ENCODE data around the gene NFATC2.

The NFATC2 gene

DNA sequence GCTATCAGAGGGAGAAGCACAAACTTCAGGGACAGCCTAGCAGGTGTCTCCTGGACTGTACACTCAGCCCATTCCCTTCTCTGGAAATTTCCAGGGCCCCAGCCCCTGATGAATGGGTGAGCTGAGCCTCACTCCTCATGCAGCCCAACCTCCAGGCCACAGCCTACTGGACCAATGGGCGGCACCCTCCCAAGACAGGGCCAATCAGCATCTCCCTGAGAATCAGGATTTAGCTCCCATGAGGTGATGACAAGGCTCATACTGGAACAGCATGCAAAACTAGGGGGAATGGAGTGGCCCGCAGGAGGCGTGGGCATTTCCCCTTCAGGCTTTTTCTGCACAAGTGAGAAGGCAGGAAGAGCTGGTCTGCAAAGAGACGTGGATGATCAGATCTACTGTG is 29.0 kb downstream of the NFATC2 start:
- no peak for DNase-seq

DNA sequence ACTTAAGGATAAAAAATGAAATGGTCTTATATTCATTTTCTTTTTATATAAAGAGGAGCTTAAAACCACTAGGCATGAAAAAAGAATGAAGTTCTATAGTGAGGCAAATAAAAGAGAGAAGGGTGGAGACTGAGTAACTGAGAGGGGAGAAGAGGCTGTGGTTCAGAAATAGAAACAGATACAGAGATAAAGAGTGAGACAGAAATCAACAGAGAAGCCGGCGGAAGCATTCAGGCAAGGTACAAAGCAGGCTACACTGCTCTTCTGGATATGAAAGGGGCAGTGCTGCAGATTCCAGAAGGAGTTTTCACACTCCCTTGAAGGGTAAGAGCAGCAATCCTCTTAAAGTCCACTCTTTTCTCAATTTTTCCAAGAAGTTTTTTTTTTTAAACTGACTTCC is 29.9 kb downstream of the NFATC2 start:
- DNase-seq = peak; percentile 49

DNA sequence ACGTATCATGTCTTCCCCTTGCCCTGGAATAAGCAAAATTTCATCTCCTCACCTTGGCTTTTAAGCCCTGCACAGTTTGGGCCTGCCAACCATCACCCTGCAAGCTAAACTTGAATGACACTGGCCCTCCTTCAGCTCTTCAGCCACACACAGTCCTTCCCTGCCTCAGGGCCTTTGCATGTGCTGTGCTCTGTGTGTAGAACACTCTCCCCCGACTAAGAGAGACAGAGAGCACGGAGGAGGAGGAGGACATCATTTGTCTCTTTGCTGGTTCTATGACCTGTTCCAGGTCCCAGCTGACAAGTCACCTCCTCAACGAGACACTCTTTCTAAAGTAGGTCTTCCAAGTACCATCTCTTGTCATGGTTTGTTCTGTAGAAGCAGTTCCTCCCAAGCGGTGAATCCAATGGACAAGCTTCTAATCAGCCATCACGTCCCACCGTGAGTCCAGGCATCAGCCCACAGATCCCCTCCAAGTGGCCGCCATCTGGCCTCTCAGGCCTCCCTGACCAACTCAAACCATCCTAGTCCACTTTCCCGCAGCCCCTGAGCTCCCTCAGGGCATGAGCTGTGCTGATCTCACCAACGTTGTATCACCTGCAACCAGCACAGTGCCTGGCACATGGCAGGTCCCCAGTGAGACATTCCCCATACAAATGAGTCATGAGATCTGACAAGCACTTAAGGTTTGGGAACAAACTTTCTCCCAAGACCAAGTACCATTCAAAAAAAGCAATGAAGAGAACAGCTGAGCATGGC is 30.5 kb downstream of the NFATC2 start:
- no peak for DNase-seq

DNA sequence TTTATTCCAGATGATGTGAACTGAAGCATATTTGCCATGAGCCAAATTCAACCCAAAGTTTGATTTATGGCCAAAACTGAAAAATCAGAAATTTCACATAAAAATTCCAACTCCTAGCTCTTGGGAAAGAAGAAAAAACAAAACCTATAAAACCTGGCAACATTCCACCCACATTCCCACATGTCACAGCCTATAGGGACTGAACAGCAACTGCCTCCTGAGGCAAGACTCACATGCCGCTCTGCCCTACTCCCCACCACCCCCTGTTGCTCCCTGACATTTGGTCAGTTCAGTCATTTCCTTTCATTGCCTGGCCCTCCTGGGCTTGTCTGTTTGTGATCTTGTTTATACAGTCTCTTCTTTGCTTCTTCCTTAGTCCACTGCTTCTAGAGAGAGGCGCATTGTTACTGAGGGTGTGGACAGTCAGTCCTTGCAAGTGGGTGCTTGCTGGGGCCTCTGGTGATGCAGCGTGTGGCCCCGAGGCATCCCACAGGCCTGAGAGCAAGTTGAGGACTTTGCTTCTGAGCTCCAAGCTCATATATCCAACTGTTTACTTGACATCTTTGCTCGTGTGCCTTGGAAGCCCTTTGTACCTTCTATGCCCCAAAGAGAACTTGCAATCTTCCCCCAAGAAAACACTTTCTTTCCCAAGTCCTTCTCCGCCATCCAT is 31.4 kb downstream of the NFATC2 start:
- no peak for DNase-seq

DNA sequence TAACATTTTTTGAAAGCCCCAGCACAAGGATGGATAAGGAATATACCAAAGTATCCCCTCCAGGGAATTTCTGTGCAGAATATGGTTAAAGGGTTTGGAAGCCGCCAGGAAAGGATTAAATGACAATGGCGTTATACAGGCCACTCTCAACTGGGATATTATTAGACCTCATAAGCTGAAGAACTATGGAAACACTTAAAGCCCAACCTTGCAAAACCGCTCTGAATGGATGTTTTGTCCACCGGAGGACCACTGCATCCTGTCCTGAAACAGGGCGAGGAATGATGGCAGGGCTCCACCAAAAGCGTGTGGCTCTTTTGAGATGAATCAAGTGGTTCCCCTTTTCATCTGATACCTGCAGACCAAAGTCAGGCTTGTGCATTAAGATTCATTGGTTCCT is 32.4 kb downstream of the NFATC2 start:
- no peak for DNase-seq

DNA sequence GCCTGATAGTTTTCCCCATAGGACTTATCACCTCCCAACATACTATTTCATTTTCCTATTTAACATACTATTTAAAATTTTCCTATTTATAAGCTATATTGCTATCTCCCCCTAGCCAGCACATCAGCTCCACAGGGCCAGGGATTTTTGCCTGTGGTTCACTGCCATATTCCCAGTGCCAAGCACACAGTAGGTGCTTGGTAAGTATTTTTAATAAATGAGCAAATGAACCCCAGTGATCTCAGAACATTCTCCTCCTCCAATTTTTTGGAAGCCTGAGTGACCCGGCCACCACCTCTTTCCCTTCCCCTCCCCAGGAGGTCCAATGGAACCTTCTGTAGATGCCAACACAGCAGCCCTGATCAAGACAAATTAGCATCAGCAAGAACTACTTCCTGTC is 33.3 kb downstream of the NFATC2 start:
- DNase-seq = no peak

DNA sequence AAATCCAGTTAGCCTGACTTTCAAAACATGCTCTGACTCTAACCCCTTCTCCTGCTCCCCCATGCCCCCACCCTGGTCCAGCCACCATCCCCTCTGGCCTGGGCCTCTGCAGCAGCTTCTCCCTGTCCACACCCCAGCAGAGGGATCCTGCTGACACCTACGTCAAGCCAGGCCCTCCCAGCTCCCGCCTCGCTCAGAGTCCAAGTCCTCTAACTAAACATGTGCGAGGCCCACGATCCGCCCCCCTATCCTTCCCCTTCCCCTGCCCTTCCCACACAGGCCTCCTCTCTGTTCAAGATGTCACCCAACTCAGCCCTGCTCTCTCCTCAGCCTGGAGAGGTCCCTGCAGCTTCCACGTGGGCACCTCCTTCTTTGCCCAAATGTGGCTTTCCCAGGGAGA is 33.7 kb downstream of the NFATC2 start:
- DNase-seq = no peak

DNA sequence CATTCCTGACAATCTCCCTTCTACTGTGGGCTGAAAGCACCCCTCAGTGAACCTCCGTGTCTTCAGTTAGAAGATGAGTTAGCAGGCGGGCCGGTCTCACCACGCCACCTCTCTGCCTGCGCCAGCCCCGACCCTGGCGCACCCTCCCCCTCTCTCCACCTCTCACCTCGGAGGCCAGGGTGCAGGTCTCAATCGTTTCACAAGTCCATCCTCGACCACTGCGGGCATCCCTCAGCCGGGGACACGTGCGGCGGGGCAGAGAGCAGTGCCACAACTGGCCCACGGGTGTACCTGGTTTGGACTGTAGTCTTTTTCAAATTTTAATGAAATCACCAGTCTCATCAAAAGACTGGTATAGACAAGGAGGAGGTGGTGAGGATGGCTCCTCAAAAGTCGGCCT is 34.4 kb downstream of the NFATC2 start:
- DNase-seq = no peak

DNA sequence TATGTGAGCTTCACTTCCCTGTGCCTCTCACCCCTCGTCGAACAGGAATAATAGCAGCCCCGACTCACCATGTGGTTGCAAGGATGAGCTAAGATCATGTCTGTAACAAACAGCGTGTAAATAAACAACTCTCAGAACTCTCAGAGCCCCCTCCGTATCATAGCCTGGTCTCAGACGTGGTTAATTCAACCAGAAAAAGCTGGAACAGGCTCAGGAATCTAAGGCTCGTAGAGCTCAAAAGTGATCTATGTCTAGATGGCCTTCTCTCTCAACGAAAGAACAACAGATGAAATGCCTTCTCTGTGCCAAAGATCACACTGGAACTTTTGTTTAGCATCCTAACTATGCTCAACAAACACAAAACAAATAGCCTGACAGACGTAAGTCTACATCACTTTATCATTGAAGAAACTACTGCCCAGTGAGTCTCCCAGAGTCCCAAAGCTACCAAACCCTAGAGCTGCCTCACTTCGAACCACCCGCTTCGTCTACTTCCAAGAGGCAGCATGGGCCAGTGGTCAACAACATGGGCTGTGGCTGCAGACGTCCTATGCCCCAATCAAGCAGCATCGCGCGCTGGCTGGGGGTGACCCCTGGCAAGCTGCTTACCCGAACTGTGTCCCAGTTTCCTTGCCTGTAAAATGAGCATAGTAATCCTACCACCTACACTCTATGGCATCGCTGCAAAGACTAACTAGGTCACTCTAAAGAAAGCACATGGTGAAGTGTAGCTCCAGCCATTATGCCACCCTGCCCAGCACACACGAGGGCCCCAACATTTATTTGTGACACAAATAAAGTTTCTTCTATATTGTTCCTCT is 35.1 kb downstream of the NFATC2 start:
- no peak for DNase-seq

DNA sequence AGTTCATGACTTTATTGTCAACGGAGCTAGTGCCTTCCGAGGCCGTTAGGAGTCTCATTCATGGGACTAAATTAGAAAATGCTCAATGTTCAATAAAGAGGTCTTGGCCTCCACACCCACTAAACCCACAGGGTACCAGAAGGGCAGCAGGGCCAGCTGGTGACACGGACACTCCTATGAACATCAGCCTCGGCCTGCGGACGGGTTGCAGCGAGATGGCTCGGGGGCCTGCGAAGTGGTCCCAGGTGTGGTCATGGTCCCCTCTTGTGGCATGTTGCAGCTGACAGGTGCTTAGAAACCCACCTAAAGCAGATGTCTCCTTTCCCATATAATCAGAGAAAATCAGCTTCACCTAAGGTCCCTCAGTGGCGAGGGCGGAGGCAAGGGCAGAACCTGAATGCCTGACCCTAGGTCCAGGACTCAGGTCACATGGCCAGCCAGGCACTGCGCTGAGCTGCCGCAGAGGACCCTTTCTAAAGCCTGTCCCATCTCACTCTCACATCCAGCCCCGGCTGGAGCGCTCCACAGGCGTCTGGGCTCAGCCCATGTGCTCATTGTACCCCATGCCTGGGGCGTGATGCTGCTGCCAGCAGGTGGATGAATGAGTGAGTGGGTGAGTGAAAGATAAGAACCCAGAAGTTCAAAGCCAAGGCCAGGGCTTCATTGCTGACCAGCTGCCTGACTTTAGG is 35.8 kb downstream of the NFATC2 start:
- DNase-seq = no peak

DNA sequence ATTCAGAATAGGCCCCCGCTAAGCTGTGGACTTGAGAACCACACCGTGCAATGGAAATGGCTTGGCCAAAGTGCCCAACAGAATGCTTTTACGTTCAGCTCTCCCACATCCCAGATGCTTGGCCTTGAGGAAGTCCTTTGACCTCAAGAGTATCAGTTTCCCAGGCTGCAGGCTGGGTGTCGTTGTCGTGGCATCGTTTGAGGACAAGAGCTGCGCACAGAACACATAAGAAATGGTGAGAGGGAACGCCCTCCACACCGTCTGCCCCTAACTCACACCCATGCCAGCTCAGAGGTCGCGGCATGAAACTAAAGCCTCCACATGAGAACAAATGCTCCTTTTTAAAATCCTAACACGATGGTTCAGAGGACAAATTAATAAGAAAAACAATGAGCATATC is 37.0 kb downstream of the NFATC2 start:
- DNase-seq = no peak

DNA sequence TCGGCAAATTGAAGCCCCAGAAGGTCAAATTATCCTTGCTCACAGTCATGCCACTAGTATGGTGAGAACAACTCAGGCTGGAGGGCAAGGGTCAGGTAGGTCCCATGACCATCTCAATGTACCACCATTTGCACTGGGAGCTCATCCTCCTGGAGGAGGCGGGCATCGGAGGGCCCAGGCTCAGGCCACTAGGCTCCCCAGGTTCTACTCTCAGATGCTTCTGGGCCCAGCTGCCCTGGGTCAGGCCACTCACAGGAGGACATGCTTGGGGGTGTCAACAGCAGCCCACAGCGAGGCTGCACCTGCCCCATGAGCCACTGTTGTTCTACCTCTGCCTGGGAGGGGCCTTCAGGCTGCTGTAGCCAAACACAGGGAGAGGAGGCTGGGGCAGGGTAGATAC is 39.1 kb downstream of the NFATC2 start:
- DNase-seq = no peak

DNA sequence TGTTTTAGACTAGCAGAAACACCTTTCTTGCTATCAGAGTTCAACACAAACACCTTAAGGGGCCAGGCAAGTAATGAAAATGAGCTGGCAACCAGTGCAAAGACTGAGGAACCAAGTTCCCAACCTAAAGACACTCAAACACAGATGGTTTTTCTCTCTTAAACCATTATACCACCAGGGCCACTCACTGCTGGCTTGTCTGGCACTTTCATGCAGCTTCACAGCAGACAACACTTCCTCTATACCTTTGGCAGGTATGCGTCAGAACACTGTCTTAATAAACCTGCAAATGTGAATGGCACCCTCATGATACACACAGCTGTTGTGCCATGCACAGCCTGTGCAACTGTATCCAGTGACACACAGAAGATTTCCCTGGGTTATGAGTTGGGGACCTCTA is 41.6 kb downstream of the NFATC2 start:
- peak; percentile 66 for DNase-seq

DNA sequence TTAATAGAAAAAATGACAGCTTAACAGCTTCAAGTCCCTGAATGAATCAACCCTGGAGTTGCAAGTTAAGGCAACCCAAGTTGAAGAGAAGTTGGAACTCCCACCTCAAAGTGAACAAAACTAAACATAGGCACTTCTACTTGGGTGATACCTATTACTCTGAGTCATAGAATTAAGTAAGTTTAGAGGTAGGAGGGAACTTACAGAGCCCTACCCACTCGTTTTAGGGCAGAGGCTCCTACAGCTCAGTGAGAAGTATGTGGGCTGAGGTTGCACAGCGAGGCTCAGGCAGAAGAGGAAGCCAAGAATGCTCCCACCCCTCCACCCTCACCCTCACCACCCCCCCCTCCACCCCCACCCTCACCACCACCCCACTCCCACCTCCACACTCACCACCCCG is 42.2 kb downstream of the NFATC2 start:
- peak; percentile 77 for DNase-seq

DNA sequence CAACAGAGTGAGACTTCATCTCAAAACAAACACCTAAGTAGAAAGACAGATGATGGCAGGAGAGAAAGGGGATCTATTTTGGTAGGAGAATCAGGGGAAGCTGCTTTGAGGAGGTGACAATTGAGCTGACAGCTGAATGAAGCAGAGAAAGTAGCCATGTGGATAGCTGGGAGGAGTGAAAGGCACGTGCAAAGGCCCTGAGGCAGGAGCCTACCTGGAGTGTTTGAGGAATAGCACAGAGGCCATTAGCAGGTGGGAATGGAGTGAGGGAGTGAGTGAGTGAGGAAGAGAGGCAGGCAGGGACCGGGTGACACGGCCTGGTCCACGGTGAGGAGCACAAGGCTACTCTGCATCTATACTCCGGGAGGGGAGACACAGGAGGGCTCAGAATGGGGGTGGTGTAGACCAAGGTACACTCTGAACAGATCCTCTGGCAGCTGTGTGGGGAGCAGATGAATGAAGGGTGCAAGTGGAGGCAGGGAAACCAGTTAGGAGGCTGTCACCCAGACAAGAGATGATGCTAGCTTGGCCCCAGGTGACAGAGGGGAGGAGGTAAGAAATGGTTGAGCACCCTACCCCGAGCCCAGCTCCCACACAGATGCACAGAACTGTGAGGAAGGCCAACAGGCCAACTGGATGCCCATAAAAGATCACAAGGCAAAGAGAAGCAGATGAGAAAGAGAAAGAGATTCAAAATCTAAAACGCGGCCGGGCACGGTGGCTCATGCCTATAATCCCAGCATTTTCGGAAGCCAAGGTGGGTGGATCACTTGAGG is 43.6 kb downstream of the NFATC2 start:
- no peak for DNase-seq

DNA sequence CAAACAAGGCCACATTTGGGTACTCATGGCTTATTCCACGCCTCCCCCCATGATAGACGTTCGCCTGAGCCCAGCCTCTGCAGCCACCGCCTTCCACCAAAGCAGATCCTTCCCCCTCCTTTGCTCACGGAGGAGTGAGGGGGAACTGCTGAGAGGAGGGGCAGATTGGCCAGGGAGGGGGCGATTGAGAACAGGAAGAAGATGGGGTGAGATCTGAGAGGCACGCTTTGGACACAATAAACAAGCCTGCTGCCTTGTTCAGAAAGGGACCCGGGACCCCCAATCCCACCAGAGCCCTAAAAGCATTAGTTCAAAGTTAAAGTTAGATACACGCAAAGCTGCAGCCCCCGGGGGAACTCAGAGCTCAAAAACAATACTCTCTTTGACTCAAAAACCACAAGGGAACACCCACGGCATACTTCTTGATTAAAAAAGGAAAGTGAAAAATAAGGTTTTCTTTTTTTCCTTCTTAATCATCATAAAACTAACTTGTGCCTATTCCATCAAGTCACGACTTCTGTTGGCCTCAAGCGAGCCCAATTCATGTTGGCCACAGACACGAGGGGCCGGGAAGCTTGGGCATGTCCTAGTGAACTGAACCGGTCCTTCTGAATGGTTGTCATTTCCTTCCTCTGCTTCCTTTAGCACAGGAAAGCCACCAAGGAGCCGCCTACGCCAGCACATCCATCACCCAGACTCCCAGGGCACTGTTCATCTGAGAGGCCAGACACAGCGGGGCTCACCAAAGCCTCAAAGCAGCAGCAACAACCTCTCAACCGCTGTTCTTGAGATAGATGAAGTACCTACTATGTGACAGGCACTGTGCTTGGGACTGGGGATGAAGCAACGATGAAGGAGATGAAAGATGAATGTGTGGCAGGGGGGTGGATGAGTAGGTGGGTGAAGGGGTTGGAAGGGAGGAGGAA is 44.7 kb downstream of the NFATC2 start:
- DNase-seq = peak; percentile 58

DNA sequence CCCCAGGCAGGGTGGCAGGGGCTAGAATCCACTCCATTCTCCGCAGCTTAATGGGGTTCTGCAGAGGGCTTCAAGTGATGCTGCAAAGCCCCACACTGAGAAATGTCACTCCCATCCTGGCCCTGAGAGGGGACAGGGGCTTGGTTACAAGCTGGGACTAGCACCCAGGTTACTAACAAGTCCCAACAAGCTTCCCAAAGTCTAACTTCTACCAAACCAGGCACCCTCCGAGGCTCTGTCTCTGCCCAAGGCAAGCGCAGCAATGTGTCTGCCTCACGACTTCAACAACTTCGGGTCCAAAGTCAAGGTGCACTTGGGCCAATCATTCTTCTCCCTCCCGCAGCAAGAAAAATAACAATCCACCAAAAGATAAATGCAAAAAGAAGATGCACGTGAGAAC is 45.6 kb downstream of the NFATC2 start:
- no peak for DNase-seq

DNA sequence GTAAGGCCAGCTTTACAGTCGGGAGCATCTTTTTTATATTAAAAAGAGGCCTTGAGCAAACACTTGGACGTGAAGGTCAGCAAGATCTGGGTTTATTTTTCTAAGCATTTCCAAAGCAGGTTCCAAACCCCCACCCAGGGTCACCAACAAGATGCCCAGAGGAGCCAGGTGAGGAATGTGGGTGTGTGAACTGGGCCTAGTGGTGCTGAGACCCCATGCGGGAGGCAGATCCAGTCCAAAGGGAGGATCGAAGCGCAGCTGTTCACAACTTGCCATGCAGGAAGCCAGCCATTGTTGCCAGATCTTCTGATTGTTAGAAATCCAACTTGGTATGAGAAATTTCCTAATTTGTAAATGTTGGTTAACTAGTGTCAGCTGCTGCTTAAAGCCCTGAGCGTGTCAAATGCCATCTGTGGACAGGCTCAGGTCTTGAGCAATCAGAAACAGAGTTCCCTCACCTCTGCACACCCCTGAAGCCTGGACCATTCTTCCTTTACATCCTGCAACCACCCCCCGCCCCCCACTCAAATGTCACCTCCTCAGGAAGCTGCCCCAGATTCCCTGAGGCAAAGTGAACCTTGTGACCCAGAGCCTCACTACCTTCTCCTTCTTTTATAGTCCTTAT is 46.5 kb downstream of the NFATC2 start:
- DNase-seq = no peak

DNA sequence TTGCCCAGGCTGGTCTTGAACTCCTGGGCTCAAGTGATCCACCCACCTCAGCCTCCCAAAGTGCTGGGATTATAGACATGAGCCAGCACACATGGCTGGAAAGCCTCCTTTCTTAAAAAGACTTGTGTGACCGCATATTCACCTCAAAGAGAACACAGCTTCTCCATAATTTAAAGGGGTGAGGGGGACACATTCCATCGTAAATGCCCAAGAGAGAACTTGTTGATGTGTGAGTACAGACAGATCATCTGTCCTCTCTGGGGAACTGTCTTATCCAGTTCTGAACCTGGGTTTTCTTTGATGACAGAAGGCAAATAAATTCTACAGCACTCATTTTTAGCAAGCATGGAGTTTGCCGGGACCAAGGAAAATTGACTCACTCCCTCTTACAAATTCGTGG is 47.2 kb downstream of the NFATC2 start:
- no peak for DNase-seq

DNA sequence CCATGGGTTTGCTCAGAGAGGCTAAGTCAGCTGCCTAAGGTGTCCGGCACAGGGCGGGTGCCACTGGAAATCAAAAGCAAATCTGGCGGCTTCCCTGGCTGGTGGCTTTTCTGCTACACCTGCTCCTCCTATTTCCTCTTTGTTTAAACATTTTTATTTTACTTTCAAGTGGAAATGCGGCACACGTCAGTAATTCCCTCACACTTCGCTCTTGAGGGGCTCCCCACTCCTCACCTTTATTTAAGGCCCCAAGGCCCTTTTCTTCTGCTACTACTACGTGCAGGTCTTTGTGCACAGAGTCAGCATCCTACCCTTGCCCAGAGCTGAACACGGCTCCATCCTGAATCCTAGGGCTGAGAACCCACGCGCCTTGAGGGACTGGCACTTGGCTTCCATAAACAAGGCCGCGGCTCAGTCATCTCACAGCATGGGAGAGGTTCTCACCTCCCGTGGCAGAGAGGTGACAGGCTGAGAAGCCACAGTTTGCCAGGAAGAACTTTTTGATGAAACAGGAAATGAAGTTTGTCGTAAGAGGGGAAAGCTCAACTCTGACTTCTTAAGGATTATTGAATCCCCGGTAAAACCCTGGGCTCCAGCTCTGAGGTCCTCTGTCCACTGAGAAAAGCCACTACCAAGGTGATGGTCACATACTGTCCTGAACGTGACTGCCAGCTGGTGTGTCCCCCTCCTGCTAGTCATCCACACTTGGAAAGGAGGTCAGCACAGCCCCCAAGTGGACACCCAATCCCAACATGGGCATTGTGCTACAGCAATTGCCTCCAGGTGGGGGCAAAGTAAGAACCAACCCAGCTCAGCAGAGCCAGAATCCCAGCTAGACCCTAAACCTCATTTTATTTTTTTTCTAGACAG is 48.0 kb downstream of the NFATC2 start:
- DNase-seq = peak; percentile 55
